ENCODE data around the gene SMU1.
"Not testable (repeated sequence)": the region's sequence is repeated elsewhere in the genome, so short reads cannot be mapped to it uniquely, and the experiment has no call there.

The SMU1 gene

DNA sequence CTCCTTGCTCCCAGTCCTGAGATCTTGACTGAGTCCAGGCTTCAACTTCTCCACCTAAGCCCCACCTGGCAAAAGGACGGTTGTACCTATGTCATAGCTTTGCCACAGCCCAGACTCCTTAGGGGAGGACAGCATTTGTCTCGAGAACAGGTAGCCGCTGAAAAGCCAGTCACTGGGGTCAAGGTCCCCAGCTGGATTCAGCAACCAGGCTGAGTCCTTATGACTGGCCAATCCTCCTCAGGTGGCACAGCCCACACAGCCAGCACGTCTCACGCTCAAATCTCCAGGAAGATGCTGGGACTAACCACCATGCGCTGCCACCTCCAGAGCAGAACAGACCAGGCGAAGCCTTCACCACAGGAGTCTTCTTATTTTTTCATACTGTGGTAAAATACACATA lies 27.9 kb upstream of the SMU1 start:
- DNase-seq = no peak

DNA sequence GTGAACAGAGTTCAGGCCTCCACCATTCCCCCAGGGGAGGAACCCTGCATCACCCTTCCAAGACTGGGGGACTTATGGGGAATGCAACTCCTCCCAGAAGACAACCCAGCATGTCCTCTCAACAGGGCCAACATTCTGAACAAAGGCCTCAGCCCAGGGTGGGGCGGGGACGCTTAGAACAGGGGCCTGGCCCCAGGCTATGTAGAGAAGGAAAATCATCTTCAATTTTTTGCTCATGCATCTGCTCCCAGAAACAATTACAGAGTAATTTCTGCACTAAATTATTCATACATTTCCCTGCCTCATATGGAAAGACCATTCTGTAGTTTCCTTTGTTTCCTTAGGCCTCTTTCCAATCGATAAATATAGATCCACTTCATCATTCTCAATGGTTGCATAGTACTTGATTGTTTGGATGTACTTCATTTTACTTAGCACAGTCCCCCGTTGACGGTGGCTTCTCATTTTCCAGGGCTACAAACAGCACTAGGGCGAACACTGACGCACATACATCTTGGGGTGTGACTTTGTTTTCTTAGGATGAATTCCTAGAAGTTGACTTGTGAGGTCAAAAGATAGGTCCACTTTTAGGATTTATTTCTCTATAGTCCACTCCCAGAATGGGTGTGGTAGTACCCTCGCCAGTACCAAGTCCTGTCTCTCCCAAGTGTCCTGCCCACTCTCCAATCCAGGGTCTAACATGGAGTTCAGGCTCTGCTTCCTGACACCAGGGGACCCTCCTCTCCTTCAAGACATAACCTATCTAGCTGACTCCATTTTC lies 27.2 kb upstream of the SMU1 start:
- no peak for DNase-seq

DNA sequence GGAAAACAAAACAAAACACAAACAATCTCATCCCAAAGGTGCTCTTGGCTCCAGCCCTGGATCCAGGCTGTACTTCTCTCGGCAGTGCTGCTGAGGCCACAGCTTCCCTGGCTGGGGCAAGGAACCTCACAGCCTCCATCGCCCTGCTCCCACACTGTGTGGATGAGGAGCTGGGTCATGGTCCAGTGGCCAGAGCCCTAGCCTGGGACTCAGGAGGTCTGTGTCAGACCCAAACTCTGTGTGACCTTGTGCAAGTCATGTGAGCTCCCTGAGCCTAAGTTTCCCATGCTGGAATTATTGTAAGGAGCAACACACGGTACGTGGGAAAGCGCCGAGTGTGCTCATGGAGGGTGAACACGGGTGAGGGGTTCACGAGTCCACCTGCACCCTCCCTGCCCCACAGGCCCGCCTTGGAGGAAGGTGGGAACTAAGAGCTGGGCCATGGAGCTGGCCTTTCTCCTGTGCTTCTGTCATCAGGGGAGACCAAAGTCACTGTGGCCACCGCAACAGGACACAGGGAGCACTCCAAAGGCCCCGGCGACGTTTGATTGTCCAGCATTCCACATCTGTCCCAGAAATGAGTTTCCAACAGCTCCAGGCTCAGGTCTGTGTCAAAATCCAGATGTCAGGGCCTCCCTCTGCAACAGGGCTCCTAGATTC lies 26.2 kb upstream of the SMU1 start:
- DNase-seq = no peak

DNA sequence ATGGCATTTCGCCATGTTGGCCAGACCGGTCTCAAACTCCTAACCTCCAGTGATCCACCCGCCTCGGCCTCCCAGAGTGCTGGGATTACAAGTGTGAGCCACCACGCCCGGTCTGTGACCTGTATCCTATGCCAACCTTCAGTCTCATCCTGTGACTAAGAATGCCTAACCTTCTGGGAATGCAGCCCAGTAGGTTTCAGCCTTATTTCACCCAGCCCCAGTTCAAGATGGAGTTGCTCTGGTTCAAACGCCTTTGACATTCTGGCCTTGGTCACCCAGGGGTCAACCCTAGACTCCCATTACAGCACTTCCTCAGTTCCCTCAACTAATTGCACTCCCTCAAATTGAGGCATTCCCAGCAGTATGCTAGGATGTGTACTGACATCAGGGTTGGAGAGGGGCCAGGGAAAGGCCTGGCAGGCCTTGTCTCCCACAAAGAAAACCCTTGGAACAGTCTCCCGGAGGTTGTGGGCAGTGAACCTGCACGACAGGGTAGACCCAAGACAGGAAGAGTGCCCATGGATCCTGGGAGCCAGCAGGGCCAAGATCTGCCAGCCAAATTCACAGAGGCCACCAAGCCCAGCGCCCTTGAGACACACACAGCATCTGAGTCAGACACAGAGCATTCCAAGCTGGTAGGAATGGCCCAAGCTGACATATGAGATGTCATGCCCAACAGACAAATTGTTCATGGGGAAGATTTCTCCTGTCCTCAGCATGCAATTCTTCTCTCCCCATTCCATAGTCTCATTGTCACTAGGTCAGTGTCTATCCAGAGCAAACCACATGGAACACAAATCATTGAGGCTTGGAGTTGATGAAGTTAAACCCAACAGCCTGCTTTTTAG lies 24.9 kb upstream of the SMU1 start:
- no peak for DNase-seq

DNA sequence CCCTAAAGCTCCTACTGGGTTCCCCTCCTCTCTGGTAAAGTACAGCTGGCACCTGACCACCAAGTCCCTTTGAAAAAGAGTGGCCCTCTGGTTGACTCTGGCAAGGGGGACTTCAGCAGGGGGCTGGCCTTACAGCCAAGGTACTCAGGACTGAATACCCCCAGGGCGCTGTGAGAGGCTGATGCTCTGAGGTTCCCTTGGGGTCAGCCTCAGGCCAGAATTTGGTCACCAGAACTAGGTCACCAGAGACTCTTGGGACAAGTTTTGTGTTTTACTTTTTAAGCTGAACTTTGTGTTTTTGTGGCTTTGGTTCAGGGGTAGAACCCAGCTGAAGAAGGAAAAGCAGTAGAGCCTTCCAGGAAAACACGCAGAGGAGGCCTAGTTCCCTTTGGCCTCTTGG lies 23.3 kb upstream of the SMU1 start:
- DNase-seq = no peak

DNA sequence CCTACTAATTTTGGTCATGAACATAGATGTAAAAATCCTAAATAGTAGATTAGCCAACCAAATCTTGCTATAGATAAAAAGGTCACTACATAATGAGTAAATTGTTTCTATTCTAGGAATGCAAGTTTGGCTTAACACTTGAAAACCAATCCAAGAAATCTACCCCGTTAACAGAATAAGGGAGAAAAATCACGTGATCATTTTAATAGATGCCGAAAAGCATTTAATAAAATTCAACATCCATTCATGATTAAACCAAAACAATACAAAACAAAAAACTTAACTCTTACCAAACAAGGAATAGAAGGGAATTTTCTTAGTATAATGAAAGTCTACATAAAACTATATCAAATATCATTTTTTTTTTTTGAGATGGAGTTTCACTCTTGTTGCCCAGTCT lies 20.7 kb upstream of the SMU1 start:
- no peak for DNase-seq

DNA sequence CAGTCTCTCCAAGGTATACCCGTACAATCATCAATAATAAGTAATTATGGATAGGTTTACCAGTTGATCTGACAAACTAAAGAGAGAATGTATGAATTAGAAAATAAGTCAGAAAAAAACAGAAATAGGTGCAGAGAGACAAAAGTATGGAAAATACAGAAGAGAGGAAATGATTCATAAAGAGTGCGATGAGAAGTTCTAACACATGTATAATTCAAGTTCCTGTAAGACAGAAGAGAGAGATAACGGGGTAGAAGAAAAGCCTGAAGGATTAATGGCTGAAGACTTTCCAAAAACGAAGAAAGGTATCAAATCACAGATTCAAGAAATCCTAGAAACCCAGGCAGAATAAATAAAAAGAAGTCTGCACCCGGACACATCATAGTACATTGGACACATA lies 16.2 kb upstream of the SMU1 start:
- DNase-seq = no peak

DNA sequence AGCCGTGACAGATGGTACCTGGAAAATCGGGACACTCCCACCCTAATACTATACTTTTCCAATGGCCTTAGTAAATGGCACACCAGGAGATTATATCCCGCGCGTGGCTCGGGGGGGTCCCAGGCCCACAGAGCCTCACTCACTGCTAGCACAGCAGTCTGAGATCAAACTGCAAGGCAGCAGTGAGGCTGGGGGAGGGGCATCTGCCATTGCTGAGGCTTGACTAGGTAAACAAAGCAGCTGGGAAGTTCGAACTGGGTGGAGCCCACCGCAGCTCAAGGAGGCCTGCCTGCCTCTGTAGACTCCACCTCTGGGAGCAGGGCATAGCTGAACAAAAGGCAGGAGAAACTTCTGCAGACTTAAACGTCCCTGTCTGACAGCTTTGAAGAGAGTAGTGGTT lies 9.2 kb upstream of the SMU1 start:
- not testable (repeated sequence) for DNase-seq

DNA sequence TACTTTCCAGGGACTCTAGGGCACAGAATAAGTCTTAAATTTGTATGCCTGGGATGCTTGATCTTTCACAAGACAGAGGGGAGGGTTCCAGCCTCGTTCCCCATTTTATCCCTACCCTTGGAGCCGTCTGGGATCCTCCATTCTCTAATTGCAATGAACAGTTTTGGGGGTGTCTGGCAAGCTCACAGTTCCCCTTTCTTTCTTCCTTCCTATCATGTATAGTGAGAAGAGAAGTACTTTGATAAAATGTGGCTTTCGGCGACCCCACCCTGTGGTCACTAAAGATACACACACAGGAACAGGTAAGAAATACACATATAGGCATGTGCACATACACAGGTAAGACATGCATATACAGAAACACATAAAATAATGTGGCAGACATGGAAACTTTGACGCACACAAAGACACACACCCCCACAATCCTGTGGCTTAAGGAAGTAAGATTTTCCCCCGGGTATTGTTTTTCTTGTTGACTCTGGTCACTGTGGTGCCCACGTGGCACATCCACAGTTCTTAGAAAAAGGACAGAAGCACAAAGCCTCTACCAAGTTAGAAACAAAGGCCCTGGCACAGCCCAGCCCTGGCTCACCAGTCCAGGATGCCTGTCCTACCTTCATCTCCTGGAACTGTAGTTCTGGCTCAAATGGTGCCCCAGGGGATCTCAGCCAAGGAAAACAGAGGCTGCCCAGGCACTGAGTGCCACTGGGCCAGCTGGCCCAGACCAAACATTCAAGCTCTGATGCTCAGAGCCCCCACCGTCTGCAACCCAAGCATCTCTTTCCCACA lies 6.3 kb upstream of the SMU1 start:
- no peak for DNase-seq

DNA sequence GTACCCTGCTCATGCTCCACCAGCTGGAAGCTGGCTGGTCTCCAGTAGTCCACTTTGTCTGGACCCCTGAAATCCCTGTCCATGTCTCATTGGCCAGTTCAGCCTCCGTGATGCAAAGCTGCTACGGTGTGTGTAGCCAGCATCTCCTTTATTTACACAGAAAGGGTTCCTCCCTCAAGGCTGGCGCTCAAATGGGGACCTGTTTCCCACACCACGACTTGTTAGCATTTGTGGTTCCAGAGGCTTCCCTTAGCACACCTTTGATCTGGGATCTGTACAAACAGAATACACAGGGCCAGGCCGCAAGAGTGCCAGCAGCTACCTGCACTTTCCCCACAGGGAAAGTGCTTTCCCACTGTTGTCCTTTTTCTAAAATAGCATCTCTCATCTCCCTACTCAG lies 5.7 kb upstream of the SMU1 start:
- DNase-seq = no peak

DNA sequence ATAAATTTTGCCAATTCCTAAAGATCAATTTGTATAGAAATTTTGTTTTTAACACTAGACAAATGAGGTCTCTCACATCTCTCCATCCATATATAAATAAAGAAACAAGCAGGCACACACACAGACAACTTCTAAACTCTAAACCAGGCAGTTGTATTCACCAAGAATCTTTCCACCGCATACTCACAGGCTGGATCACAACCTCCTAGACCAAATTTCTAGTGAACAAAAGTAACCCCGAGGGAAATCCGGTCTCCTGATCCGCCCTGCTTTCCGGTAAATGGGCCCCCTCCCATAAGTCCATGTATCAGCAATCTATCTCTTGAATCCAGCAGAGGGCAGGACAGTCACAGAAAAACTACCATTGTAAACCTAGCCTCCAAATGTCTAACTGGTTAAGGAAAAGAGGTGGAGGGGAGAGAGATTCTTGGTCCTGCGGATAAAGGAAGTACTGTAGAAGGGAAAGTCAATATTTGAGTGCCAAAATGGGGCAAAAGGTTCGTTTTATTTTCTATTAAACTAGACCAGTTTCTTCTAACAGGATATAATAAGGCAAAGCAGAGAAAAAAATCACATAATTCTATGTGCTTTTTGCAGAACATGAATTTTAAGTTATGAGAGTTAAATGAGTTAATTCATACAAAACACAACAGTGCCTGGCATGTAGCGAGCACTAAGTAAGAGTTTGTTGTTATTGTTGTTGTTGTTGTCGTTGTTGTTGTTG lies 4.8 kb upstream of the SMU1 start:
- DNase-seq = peak; percentile 92 to 94

DNA sequence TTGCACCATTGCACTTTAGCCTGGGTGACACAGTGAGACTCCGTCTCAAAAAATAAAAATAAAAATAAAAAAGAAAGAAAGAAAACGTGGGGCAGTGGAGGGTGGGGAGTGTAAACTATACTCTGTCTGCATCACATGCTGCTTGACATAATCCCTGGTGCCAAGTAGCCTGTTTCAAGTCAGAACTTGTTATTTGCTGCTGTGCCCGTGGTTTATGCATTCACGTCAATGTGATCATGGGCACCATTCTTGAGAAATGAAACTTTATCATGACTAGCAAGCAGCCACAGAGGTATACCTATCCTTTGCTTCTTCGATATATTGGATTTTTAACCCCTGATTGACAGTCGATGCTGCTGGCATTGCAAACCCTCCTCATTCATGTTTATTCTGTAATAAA lies 4.1 kb upstream of the SMU1 start:
- DNase-seq = no peak

DNA sequence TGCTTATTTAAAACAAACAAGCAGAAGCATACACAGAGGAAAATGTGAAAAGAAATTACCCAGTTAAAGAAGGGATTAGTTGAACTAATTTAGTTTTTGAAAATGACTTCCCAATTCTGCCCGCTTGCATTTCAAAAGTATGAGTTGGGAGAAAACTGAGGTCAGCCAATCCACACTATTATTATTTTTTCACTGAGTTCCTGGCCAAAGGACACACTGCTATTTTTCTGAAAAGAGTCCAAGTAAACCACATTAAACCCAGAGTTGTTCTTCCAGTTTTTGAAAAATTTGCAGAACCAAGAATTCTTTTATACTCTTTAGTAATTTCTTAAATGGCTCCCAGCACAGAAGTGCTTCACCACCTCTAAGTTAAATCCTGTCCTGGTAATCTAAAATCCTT lies 7.5 kb downstream of the SMU1 start:
- no peak for DNase-seq

DNA sequence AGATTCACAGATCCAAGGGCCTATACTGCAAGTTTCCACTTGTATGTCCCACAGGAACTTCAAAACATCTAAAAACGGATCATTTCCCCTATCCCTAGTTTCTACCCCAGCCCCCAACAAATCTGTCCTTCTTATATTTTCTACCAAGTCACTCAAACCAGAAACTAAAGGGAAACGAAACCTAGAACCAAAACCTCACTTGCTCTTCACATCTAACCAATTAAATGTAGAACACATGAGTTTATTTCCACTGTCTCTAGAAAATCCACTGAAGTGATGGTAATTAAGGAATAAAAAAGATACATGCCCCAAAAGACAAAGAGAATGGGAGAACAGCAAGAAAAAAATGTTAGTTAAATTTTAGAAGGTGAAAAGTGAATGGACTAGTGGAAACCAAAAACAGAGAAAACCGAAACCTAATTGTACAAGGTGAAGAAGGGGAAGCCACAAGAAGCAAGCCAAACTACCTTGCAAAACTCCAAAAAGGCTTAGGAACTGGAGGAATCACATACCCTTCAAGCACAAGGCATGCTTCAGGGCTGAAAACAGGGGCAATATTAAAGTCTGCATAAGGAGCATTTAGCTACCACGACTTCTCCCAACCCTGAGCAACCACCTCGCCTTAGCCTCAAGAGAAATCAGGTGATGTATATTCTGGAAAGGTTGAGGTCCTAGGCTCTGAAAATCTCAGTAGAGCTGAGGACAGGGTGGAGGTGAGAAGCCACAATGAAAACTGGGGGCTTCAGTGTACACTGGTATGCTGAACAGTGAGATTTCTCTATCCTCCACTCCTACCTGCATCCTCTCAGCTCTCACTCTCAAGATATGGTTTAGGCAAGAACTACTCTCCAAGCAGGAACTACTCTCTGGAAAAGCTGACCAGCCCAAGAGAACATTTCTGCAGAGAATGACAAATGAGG lies 11.1 kb downstream of the SMU1 start:
- no peak for DNase-seq

DNA sequence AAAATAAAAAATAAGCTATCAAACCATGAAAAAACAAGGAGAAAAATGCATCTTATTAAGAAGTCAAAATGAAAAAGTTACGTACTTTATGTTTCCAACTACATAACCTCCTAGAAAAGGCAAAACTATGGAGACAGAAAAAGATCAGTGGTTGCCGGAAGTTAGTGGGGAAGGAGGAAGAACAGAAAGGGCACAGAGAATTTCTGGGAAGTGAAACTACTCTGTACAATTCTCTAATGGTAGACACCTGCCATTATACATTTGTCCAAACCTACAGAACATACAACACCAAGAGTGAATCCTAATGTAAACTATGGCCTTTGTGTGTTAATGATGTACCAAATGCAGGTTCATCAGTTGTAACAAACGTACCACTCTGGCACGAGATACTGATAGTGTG lies 25.3 kb downstream of the SMU1 start:
- DNase-seq = no peak

DNA sequence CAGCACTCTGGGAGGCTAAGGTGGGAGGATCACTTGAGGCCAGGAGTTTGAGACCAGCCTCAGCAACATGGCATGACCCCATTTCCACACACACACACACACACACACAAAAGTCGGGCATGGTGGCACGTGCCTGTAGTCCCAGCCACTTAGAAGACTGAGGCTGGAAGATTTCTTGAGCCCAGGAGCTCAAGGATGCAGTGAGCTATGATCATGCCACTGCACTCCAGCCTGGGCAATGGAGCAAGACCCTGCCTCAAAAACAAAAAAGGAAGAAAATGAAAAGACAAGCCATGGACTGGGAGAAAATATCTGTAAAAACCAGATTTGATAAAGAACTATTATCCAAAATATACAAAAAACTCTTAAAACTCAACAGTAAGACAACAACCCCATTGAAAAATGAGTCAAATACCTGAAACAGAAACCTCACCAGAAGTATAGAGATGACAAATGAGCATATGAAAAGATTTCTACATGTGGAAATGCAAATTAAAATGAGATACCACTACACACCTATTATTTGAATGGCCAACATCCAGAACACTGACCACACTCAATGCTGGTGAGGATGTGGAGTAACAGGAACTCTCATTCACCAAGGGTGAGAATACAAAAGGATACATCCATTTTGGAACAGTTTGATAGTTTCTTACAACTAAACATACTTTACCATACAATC lies 26.7 kb downstream of the SMU1 start:
- no peak for DNase-seq

DNA sequence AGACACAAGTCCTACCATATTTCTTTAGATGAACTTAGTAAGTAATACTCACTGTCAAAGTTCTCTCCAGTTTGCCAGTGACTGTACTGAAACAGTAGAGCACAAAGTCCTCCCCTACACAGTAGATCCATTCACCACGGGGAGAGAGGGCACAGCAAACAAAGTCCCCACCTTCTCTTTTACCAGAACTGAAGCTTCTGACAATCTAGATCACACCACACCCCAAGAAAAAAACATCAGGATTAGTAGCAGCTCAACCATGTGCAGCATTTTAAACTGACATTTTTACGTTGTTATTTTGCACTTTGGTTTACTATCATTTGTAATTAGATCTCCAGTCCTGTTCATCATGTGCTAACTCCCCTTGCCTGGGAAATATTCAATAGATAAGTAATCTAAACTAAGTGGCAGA lies 28.4 kb downstream of the SMU1 start:
- DNase-seq = no peak

DNA sequence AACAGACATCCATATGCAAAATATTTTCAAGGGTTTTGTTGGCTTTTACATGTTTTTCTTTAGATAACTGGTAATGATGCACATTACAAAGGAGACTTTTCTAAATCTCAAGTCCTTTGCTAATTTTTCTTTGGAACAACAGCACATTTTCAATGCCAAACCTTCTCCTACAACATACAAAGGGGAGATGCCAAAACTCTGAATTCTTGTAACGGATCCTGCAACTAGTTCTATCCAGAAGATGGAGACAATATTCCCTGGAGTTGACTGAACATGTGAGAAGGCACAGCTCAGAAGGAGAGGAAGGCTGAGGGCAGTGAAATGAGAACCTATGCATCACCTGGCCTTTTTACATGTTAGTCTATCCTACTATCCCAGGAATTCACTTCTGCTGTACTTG lies 30.4 kb downstream of the SMU1 start:
- DNase-seq = no peak

DNA sequence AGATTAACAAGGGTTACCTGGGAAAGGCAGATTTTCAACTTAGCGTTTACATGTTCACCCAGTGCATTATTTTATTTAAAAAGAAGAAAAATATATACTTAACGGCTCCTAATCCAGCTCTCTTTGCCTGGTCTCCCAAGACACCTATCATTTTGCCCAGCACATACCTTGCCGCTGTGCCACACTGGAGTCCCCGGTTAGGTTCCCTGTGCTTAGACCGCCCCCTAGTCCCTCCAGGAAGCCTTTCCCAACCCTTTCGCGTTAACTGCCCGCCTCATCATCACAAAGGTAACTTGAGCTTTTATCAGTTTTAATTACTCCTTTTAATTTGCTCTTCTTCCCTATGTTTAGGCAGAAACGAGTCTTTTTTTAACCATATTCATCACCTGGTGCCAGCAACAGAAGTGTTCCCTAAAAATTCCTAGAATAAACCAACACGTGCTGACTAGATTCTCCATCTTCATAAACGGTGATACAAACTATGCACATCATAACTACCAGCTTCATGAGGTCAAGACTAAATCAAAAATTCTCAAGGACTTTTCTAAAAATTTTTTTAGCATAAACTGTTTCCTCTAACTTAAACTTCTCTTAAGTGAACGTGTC lies 31.7 kb downstream of the SMU1 start:
- DNase-seq = no peak

DNA sequence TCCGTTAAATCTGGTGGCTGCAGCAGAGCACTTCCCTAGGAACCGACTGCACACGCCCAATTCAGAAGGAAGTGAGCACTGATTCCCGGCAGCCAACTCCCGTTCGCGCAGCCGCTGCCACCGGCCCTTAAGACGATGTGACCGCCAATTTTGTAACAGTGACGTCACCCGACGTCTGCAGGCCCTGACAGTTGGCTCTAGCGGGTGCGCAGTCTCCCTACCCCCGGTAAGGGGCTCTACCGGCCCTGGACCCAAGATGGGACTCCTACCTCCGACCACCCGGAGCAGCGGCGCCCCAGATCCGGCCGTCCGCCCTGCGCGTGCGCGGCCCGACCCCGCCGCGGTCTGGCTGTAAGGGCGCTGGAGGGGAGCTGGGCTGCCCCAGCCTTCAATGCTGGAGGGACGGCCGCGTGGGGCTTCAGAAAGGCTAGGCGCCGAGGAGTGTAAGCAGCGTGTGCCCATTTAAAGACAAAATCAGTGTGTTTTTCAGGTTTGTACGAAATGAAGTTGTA lies 32.3 kb downstream of the SMU1 start:
- DNase-seq = peak; percentile 59 to 65

Measured in AML-193 (cell line).